Measurements from ENCODE around the gene DBF4B. TPM values are rescaled to one million over a fixed set of nuclear protein-coding genes. Genes with fewer than 3 reads are reported as not detected.

DBF4B gene
- total and polyA plus RNA-seq, 2 of the 13 experiments (the other 11 are each of a cell fraction or from before 2014, with no cell fraction given) = 11.7 to 13.2 TPM

GRCh38 chr17:44779211-44780025, 71.0 kb downstream of the DBF4B start (continued):
- TF ChIP-seq PRPF4 (IDR thresholded peaks at IDR 0.05; ENCODE audit: low read depth, low read length, poor library complexity, severe bottlenecking) (no peak), XRCC5 (optimal IDR thresholded peaks at IDR 0.05; ENCODE audit: low read length) (peak; percentile 97), U2AF2 (IDR thresholded peaks at IDR 0.05; ENCODE audit: low read depth, low read length) (no peak), TCF7L2 (IDR thresholded peaks at IDR 0.05; ENCODE audit: low read depth, low read length) (no peak), ELF3 (CRISPR knock-in tag; IDR thresholded peaks at IDR 0.05) (peak; percentile 37; the same call in 1 of the 2 replicates), SIN3A (IDR thresholded peaks at IDR 0.05; ENCODE audit: borderline replicate concordance, low read depth, low read length) (no peak), ZFP82 (CRISPR knock-in tag; IDR thresholded peaks at IDR 0.05; ENCODE audit: borderline replicate concordance) (no peak), ZNF260 (CRISPR knock-in tag; IDR thresholded peaks at IDR 0.05; ENCODE audit: borderline replicate concordance, low read depth) (0 out of 2 replicates have a peak, but pooled peaks have one; percentile 34), SP140L (CRISPR knock-in tag; IDR thresholded peaks at IDR 0.05; ENCODE audit: borderline replicate concordance) (no peak), SMAD3 (CRISPR knock-in tag; IDR thresholded peaks at IDR 0.05) (no peak), HNRNPLL (IDR thresholded peaks at IDR 0.05; ENCODE audit: low read depth, low read length, poor library complexity, severe bottlenecking) (no peak), GZF1 (CRISPR knock-in tag; IDR thresholded peaks at IDR 0.05) (no peak), SMC3 (IDR thresholded peaks at IDR 0.05; ENCODE audit: low read length) (no peak), PHF8 (CRISPR knock-in tag; IDR thresholded peaks at IDR 0.05) (peak; percentile 35; the same call in 1 of the 2 replicates), MIXL1 (CRISPR knock-in tag; IDR thresholded peaks at IDR 0.05) (0 out of 2 replicates have a peak, but pooled peaks have one; percentile 9), MLLT10 (CRISPR knock-in tag; IDR thresholded peaks at IDR 0.05) (no peak), KDM5B (CRISPR knock-in tag; IDR thresholded peaks at IDR 0.05; ENCODE audit: borderline replicate concordance) (peak; percentile 93), TRIM22 (IDR thresholded peaks at IDR 0.05) (no peak), ZNF556 (CRISPR knock-in tag; IDR thresholded peaks at IDR 0.05; ENCODE audit: borderline replicate concordance) (peak; percentile 54; the same call in 1 of the 2 replicates), ZNF552 (CRISPR knock-in tag; IDR thresholded peaks at IDR 0.05; ENCODE audit: borderline replicate concordance) (peak; percentile 67; the same call in 1 of the 2 replicates), MYC (CRISPR knock-in tag; IDR thresholded peaks at IDR 0.05; ENCODE audit: borderline replicate concordance) (peak; percentile 39; the same call in 1 of the 2 replicates), MIER2 (CRISPR knock-in tag; IDR thresholded peaks at IDR 0.05) (no peak), ZBTB42 (CRISPR knock-in tag; IDR thresholded peaks at IDR 0.05) (no peak), KDM1A (CRISPR knock-in tag; IDR thresholded peaks at IDR 0.05) (no peak), ARID5B (CRISPR knock-in tag; IDR thresholded peaks at IDR 0.05) (peak; percentile 41; the same call in 1 of the 2 replicates)

All from HepG2 (cell line).